IPS-18c (cell line): ENCODE measurements around the gene AQP7.
"Not testable (repeated sequence)": the region's sequence is repeated elsewhere in the genome, so short reads cannot be mapped to it uniquely, and the experiment has no call there.

Experiments
- H3K4me3 ChIP-seq: 2 replicates; pipeline ENCODE4 v1.7.0; 2013; ENCODE audit warnings: low read depth, mild to moderate bottlenecking, low read length, moderate library complexity; ENCODE audit not compliant: insufficient read depth
- H3K9me3 ChIP-seq: one replicate; pipeline ENCODE4 v1.6.1; 2013; ENCODE audit warnings: mild to moderate bottlenecking, low read length, moderate library complexity; ENCODE audit not compliant: control insufficient read depth, insufficient read depth

Gene AQP7

GRCh38 chr9:33402371-33402770 is at the start of gene AQP7:
Gene AQP7 (minus strand): TSS chr9:33402568. CDS start chr9:33401262, 1,306 bp downstream.
- not testable (repeated sequence) for H3K9me3 ChIP-seq, H3K4me3 ChIP-seq

GRCh38 chr9:33450621-33451146 is 48.3 kb upstream of the AQP7 start:
- no peak overlapping the region for H3K4me3 ChIP-seq
- no peaks in the 10 kb centered on the region for H3K9me3 ChIP-seq

DNA sequence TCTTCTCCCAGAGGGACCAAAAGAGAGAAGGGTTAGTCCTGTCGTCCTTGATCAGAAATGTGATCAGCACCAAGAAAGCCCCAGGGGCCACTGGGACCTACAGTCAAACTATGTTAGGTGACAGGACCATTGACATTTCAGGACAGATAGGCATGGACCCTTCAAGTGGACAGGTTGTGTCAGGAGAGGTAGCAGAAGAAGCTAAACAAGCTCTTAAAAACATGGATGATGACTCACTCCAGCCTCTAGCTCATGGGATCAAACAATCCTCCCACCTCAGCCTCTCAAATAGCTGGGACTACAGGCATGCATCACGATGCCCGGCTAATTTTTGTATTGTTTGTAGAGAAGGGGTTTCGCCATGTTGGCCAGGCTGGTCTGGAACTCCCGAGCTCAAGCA is 47.3 kb upstream of the AQP7 start:
- H3K9me3 ChIP-seq, result no peaks in the 10 kb centered on the region
- H3K4me3 ChIP-seq, result no peak overlapping the region

- Histone ChIP-seq H3K4me3 (peak overlapping the region; percentile 55), H3K9me3 (no peaks in the 10 kb centered on the region)
Measured at GRCh38 chr9:33447799-33448553, 45.6 kb upstream of the AQP7 start.

GRCh38 chr9:33446946-33447798 is 44.8 kb upstream of the AQP7 start, which contains the start of gene AQP3:
Gene AQP3 (minus strand): TSS chr9:33447593. CDS start chr9:33447530, 63 bp downstream.
- no peaks in the 10 kb centered on the region for H3K9me3 ChIP-seq
- peak within 1 kb of the TSS; percentile 55 for H3K4me3 ChIP-seq

DNA sequence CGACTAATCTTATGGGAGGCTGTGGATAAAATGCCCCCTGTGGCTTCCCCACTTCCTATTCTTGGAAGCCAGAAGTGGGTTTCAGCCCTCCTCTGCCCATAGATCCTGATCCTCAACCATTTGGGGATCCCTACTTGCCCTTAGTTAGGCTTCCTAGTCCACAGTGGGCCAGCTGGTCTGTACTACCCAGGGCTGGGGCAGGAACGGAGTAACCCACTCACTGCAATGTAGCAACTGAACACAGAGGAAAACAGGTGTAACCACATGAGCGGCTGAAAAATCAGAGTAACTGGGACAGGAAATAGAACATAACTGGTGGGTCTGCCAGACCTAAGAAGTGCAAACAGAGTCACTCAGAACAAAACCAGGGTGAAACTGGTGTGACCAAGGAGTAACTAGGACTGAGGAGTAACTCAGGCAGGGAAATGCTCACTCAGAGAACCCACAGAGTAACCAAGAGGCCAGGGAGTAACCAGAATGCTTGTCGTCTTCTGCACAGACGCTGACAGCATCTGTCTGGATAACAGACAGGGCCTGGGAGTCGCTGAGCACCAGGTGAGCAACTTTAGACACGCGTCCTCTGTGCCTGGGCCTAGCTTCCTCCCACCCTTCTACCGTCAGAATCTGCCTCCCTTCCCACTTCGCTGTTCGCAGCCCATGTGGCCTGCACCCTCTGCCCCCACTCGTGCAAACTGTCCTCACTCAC is 44.0 kb upstream of the AQP7 start:
- no peaks in the 10 kb centered on the region for H3K9me3 ChIP-seq
- H3K4me3 ChIP-seq, result no peak overlapping the region

GRCh38 chr9:33445389-33446239 is 43.2 kb upstream of the AQP7 start:
- H3K4me3 ChIP-seq, result no peak overlapping the region

GRCh38 chr9:33443464-33444154 is 41.2 kb upstream of the AQP7 start:
- H3K4me3 ChIP-seq, result no peak overlapping the region
- no peaks in the 10 kb centered on the region for H3K9me3 ChIP-seq

More at GRCh38 chr9:33445389-33446239, 43.2 kb upstream of the AQP7 start:
- H3K9me3 ChIP-seq, result no peaks in the 10 kb centered on the region

GRCh38 chr9:33443047-33443446 is 40.7 kb upstream of the AQP7 start:
- Histone ChIP-seq H3K9me3 (no peaks in the 10 kb centered on the region), H3K4me3 (no peak overlapping the region)

DNA sequence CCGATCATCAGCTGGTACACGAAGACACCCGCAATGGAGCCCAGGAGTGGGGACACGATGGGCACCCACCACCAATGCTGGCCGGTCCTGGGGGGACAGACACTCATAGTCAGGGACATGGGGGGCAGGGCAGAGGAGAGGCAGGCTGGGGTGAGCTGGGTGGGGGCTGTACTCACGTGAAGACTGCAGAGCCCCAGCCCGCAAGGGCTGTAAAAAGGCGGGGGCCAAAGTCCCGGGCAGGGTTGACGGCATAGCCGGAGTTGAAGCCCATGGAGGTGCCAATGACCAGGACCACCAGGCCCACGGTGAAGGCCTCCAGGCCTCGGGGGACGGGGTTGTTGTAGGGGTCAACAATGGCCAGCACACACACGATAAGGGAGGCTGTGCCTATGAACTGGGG is 39.8 kb upstream of the AQP7 start:
- no peak overlapping the region for H3K4me3 ChIP-seq
- no peaks in the 10 kb centered on the region for H3K9me3 ChIP-seq

DNA sequence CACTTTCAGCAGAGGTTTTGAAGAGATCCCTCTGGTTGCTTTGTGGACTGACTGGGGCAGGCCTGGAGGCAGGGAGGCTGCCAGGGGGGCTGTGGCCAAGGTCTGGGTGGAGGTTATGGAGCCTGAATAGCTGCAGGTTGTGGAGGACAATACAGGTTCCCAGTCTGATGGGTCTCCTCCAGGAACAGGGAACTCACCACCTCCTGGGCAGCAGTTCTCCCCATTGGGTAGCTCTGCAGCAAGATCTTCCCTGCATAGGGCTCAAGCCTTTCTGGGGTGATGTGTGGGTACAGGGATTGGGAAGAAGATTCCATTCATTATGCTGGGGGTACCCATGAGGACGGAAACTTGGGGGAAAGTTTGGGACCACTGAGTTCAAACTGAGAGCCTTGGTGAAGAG is 38.2 kb upstream of the AQP7 start:
- Histone ChIP-seq H3K9me3 (no peaks in the 10 kb centered on the region), H3K4me3 (no peak overlapping the region)

DNA sequence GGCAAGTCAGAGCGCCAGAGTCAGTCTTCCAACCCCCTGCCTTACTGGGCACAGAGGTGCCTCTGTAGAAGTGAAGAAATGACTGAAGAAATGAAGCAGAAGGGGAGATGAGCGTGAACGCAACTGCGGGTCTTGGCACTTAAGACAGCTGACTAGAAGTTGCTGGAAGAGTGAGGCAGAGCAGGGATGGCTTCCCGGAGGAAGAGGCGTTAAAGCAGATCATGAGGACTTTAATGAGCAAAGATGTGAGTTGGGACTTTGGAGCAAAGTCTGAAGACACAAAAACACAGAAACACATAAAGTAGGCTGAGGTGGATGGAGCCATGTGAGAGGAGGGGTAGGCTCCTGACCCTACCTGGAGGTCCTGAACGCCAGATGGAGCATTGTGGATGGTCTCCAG is 37.8 kb upstream of the AQP7 start:
- H3K4me3 ChIP-seq, result no peak overlapping the region

DNA sequence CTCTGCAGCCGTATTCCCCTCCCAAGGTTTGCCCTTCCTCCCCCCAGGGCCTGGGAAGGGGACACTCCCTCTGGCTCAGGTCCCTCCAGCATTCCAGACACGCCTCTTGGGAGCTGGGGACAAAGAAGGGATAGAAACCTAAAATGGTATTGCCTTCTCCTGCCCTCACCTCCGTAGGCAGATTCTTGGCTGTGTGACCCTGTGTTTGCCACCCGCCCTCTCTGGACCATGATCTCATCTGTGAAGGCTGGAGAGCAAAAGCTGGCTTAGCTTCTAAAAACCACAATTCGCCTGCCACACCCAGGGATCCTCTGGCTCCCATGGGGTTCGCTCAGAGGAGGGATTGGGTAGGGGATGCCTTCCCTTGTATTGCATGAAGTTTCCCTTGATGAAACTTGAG is 37.4 kb upstream of the AQP7 start:
- Histone ChIP-seq H3K4me3 (no peak overlapping the region), H3K9me3 (peaks cover 2% of the 10 kb centered on the region)

More for the DNA sequence above, 37.8 kb upstream of the AQP7 start:
- no peaks in the 10 kb centered on the region for H3K9me3 ChIP-seq

GRCh38 chr9:33438926-33439680 is 36.7 kb upstream of the AQP7 start:
- Histone ChIP-seq H3K4me3 (no peak overlapping the region), H3K9me3 (peaks cover 2% of the 10 kb centered on the region)

GRCh38 chr9:33437898-33438297 is 35.5 kb upstream of the AQP7 start:
- Histone ChIP-seq H3K4me3 (no peak overlapping the region), H3K9me3 (peaks cover 2% of the 10 kb centered on the region)
